ENCODE measurements around the gene CTNND1.

The CTNND1 gene

DNA sequence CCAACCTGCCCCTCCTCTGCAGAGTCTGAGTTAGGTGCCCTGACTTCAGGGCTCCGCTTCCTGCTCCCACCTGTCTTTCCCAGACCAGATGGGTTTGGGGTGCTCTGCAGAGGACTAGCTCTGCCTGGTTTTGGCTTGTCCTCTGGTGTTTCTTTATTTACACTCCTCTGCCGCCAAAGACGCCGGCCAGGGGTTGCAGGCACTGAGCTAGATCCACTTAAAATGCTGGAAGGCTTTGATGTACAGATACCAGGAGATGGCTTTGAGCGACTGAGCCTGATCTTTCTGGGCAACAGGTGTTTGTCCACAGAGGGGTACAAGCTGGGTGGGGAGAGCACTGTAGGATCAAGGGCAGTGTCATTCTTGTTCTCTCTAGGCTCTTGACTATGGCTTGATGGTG is 16.4 kb upstream of the CTNND1 start:
- in situ Hi-C loops (cut with MboI; ENCODE audit: low sequenced_read_pairs, unreplicated experiment), result loop anchor here (10.0 kb wide), 1 partner anchor 50 kb away; no protein-coding TSS in a partner anchor
- no peak for DNase-seq (ENCODE audit: low spot score)
- TF ChIP-seq, protein P1, sequence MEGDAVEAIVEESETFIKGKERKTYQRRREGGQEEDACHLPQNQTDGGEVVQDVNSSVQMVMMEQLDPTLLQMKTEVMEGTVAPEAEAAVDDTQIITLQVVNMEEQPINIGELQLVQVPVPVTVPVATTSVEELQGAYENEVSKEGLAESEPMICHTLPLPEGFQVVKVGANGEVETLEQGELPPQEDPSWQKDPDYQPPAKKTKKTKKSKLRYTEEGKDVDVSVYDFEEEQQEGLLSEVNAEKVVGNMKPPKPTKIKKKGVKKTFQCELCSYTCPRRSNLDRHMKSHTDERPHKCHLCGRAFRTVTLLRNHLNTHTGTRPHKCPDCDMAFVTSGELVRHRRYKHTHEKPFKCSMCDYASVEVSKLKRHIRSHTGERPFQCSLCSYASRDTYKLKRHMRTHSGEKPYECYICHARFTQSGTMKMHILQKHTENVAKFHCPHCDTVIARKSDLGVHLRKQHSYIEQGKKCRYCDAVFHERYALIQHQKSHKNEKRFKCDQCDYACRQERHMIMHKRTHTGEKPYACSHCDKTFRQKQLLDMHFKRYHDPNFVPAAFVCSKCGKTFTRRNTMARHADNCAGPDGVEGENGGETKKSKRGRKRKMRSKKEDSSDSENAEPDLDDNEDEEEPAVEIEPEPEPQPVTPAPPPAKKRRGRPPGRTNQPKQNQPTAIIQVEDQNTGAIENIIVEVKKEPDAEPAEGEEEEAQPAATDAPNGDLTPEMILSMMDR (IDR thresholded peaks at IDR 0.05; ENCODE audit: borderline replicate concordance, control extremely low read depth, extremely low read depth, insufficient read depth, missing control alignments), result no peak

DNA sequence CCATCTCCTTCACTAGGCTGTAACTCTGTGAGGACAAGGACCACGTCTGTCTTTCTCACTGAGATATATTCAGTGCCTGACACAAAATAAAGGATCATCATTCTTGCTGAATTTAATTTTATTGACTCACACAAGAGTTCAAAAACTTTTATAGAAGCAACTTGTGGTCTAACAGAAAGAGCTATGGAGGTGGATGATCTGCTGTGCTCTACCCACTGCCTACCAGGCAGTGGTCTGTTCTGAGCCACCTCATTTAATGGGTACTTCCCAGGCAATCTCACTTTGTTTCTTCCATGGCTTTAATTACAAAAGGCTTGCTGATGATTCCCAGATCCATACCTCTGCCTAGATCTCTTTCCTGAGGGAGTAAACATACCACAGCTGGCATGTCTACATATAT is 14.7 kb upstream of the CTNND1 start:
- in situ Hi-C loops (cut with MboI; ENCODE audit: low sequenced_read_pairs, unreplicated experiment), result loop anchor here (10.0 kb wide), 1 partner anchor 48 kb away; no protein-coding TSS in a partner anchor
- no peak for DNase-seq (ENCODE audit: low spot score)
- TF ChIP-seq, protein P1 (IDR thresholded peaks at IDR 0.05; ENCODE audit: borderline replicate concordance, control extremely low read depth, extremely low read depth, insufficient read depth, missing control alignments), result no peak

DNA sequence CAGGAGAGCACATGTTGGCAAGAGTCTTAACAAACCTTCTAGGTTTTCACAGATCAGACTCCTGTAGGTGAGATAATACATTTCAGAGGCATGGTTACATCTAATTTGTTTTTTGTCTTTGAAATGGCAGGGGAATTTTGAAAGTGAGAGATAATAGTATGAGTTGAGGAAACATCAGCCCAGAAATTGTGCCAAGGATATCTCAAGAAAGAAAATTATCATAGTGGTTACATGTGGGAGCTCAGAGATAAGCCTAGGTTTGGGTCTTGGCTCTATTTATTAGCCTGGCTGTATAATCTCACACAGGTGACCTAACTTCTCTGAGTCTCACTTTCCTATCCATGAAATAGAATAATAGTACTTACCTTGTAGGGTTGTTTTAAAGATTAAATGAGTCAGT is 10.4 kb upstream of the CTNND1 start:
- in situ Hi-C loops (cut with MboI; ENCODE audit: low sequenced_read_pairs, unreplicated experiment), result no loop called here
- TF ChIP-seq, protein P1 (IDR thresholded peaks at IDR 0.05; ENCODE audit: borderline replicate concordance, control extremely low read depth, extremely low read depth, insufficient read depth, missing control alignments), result no peak
- no peak for DNase-seq (ENCODE audit: low spot score)

DNA sequence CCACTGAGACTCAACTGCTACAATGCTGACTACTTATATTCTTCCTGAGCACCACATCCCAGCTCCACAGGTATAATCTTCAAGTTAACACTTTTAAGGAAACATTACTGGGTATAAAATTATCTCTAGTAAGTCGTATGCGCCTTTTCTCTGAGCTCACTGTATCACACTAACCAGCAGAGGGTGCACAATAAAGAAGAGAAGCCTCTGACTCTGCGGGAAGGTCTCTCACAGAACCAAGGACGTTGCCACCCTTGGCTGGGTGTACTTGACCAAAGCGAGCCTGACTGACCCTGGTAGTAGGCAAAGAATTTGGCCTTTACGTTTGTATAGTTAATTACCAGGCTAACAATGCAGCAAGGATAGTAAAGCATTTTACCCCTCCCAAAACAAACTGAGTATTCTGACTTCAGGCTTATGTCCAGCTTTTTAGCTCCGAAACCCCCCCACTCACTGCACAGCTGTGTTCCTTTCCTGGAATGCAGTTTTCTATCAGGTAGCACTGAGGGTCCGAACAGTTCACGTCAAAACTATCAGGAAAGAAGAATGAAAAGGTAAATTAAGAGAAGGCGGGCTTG is 9.8 kb upstream of the CTNND1 start, which contains the start of gene BTBD18:
BTBD18 (minus strand) TSS at position 144 of the 578 bp plus-strand sequence. CDS start 631 bp downstream, outside the sequence.
- DNase-seq (ENCODE audit: low spot score), result peak; percentile 71
- in situ Hi-C loops (cut with MboI; ENCODE audit: low sequenced_read_pairs, unreplicated experiment), result no loop called here
- TF ChIP-seq, protein P1 (IDR thresholded peaks at IDR 0.05; ENCODE audit: borderline replicate concordance, control extremely low read depth, extremely low read depth, insufficient read depth, missing control alignments), result peak; percentile 43

DNA sequence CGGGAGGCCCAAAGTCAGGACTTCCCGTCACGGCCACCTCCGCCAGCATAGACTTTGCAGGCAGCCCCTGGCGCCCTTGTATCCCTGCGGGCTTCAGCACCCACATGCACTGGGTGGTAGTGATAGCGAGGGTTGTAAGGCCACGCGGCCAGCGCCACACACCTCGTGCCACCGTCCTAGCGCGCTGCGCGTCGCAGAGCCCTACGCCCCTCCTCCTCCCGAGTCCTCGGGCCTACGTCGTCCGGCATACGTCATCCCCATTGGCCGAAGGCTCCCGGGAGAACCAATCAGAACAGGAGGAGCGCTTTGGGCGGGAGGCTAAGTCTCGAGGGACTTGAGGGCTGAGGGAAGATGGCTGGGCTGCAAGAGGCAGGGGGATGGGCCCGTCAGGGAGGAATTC is 8.6 kb upstream of the CTNND1 start:
- TF ChIP-seq, protein P1 (IDR thresholded peaks at IDR 0.05; ENCODE audit: borderline replicate concordance, control extremely low read depth, extremely low read depth, insufficient read depth, missing control alignments), result no peak
- in situ Hi-C loops (cut with MboI; ENCODE audit: low sequenced_read_pairs, unreplicated experiment), result no loop called here
- DNase-seq (ENCODE audit: low spot score), result no peak

DNA sequence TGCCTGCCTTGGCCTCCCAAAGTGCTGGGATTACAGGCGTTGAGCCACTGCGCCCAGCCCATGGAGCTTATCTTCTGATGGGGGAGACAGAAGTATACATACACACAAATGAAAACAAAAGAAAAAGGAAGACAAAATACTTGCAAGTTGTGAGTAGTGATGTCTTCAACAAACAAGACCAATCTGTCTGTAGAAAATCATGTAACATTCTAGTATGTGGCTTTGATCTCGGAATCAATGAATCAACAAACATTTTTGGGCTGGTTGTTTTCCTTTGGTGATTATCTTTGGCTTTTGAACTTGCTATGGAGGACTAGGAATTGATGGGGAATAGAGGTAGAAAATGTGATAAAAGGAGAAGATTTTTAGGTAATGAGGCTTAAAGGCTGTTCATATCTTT is 3.4 kb upstream of the CTNND1 start:
- TF ChIP-seq, protein P1 (IDR thresholded peaks at IDR 0.05; ENCODE audit: borderline replicate concordance, control extremely low read depth, extremely low read depth, insufficient read depth, missing control alignments), result no peak
- DNase-seq (ENCODE audit: low spot score), result no peak
- in situ Hi-C loops (cut with MboI; ENCODE audit: low sequenced_read_pairs, unreplicated experiment), result no loop called here

Data from GM13976 (cell line).